Glomerular visceral epithelial cell (primary cell): Measurements from ENCODE around the gene DDX55.

Source experiments
- DNase-seq: peaks from one replicate; pipeline ENCODE4 v3.0.0-alpha.2; 2016; ENCODE audit errors: extremely low spot score

The DDX55 gene

DNA sequence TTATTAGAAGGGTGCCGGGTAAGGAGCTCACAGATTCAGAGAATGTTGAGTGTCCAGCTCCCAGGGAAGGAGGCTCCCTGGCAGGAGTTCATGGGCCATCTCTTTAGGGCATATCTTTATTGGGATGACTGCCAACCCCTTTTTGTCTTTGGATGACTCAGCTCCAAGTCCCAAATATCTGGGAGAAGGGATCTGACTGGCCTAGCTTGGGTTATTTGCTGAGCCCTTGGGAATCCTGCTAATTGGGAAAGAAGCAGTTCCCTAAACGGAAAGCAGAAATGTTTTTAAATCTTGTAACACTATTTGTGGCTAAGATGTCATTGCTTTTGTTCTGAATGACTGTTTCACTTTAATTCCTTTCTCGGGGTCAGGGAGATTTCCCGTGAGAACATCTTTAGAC, 12.6 kb downstream of the DDX55 start:
- DNase-seq: no peak

DNA sequence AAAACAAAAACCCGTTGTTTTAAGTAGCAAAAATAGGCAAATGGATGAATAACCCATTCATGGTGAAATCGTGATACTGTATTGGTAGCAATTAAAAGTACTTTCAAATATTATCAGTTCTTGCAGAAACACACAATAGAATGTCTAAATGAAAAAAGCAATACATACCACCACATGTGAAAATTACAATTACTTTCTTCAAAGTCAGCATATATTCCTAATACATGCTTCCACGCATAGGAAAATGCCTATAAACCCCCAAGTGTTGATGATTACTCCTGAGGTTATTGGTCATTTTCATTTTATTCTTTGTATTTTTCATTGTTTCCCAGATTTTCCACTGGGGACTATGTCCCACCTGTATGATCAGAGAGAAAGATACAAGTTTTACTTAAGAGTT, 15.2 kb downstream of the DDX55 start:
- DNase-seq: no peak

GRCh38 chr12:123617580-123617979, 15.7 kb downstream of the DDX55 start:
- no peak for DNase-seq

DNA sequence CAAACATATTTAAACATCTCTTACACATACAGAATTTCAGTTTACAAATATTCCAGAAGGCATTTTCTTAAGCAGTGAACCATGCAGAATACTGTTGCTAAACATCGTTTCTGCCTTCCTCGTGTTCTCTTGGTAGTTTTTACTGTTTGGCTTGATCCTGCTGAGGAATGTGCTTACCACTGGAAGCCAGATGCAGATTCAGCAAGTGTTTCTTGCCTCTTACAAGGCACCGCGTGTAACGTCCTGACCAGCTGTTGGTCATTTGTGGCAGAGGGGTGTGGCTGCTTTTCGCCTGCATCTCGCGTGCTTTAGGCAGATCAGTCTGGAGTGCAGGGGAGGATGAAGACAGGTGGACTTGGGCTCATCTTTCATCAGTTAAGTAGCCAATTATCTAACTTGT, 19.2 kb downstream of the DDX55 start:
- DNase-seq: no peak

GRCh38 chr12:123621619-123622530, 20.0 kb downstream of the DDX55 start:
- DNase-seq: no peak

DNA sequence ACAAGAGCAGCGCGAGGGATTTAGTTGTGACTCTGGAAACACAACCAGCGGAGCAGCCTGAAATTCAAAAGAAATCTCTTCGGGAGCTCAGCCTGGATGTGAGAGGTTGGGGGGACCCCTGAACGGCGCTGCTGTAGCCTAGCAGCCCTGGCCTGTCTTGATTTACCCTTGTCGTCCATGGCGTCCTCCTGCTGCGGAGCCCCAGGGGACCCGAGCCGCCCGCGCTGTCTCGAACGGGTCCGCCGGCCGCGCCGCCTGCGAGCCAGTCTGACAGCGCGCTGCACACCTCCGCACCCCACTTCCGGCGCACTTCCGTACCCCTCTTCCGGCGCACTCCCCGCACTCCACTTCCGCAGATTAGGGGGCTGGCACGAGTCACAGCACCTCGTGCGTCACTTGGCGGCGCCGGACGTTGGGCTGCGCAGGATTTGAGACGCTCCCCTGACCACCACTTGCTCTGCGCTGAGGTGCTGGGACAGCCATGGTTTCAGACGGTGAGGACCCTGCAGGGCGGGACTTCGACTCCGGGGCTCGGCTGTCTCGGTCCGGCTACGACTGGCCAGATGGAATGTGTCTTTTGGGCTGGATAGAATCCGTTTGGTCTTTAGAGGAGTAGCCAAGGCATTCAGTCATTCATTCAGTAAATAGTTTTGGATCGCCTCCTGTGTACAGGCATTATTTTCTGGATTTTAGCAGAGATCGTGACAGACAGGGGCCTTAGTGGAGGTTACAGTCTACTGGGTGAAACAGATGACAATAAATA, 31.7 kb downstream of the DDX55 start, which contains the start of the genes EIF2B1 and GTF2H3:
Gene EIF2B1 (minus strand): TSS at position 308 of the 763 bp plus-strand sequence. CDS start 129 bp downstream, at position 179.
Gene GTF2H3 (plus strand): TSS at position 451 of the 763 bp plus-strand sequence. CDS start 31 bp downstream, at position 482.
- DNase-seq: peak; percentile 95

DNA sequence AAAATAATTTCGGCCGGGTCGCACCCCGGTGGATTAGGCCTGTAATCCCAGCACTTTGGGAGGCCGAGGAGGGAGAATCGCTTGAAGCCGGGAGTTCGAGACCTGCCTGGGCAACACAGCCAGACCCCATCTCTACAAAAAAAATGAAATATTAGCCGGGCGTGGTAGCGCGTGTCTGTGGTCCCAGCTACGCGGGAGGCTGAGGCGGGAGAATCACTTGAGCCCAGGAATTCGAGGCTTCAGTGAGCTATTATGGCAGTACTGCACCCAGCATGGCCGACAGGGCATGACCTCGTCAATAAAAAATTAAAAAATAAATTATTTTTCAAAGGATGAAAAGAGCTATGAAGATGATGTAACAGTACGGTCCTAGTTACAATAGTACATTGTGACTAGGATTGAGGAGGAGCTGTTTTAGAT, 32.3 kb downstream of the DDX55 start:
- no peak for DNase-seq

- DNase-seq: no peak
Measured at GRCh38 chr12:123643911-123644310, 42.0 kb downstream of the DDX55 start.

GRCh38 chr12:123645380-123645779, 43.5 kb downstream of the DDX55 start:
- no peak for DNase-seq

- no peak for DNase-seq
Measured at GRCh38 chr12:123645878-123646277, 44.0 kb downstream of the DDX55 start.

- no peak for DNase-seq
Measured at GRCh38 chr12:123648401-123648800, 46.5 kb downstream of the DDX55 start.

- DNase-seq: no peak
Measured at GRCh38 chr12:123654129-123654701, 52.3 kb downstream of the DDX55 start.

DNA sequence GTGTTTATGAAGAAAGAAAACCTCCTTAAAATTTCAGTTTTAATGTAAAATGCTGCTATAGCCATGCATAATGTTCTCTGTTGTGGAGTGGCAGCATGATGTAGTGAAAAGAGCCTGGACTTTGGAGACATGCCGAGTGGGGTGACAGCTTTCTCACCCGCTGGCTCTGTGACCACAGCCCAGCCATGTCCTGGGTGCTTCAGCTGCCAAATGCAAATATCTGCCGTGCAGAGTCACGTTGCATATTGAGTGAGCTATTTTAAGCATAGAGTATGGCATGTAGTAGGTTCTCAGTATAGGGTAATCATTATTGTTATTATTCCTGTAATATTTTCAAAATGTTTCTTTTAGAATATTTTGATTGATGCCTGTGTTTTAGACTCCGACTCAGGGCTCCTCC, 53.5 kb downstream of the DDX55 start:
- no peak for DNase-seq

DNA sequence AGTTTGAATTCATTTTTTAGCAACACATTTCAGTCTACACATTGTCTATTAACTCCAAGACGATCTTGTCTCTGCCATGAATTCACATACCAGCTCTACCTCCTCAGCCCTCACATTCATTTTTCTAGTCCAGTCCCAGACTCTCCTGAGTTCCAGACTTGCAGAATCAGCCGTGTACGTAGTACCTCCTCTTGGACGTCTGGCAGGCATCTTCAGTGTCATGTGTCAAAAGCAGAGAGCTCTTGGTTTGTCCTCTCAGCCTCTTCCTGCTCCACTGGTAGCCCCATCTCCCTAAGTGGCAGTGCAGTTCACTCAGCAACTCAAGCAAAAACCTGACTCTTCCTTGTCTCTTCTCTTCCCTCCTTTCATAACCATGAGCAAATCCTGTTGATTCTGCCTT, 54.5 kb downstream of the DDX55 start:
- no peak for DNase-seq

DNA sequence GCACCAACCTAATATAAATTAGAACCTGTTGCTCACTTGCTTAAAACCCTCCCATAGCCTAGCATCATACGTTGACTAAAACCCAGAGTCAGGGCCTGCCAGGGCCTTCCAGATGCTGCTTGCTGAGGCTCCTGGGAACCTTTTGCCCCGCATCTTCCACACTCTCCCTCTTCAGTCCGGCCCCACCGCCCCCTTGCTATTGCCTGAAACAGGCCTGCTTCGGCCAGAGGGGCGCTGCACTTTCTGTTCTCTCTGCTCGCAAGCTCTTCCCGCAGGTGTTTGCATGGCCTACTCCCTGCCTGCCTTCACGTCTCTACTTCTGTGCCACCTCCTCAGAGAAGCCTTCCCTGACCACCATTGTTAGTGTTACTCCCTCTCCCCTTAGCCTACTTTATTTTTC, 55.3 kb downstream of the DDX55 start:
- no peak for DNase-seq

- DNase-seq: peak; percentile 34
Measured at GRCh38 chr12:123659996-123660727, 58.3 kb downstream of the DDX55 start.

- DNase-seq: no peak
Measured at GRCh38 chr12:123667771-123668170, 65.9 kb downstream of the DDX55 start.
